Activated T-cell treated with anti-CD3 and anti-CD28 coated beads for 4 hours (primary cell): ENCODE measurements around the gene MYL7.
A peak's percentile ranks its signal among the peaks of the same experiment; 100 is the strongest.

Experiments
- DNase-seq: peaks from one replicate; pipeline ENCODE4 v3.0.0-alpha.2; 2020

Gene MYL7

GRCh38 chr7:44149571-44150465 is 8.7 kb upstream of the MYL7 start:
- no peak for DNase-seq

GRCh38 chr7:44148961-44149536 is 7.9 kb upstream of the MYL7 start:
- DNase-seq, result no peak

GRCh38 chr7:44148166-44148565 is 7.0 kb upstream of the MYL7 start:
- DNase-seq, result no peak

- no peak for DNase-seq
These were observed 6.2 kb upstream of the MYL7 start for GRCh38 chr7:44147026-44147991.

GRCh38 chr7:44145969-44146911 is 5.1 kb upstream of the MYL7 start:
- peak; percentile 55 for DNase-seq

GRCh38 chr7:44145479-44145968 is 4.4 kb upstream of the MYL7 start:
- peak; percentile 59 for DNase-seq

GRCh38 chr7:44144968-44145478 is 3.9 kb upstream of the MYL7 start:
- no peak for DNase-seq

GRCh38 chr7:44144426-44144967 is 3.4 kb upstream of the MYL7 start:
- DNase-seq, result no peak

- no peak for DNase-seq
These were observed 2.6 kb upstream of the MYL7 start for GRCh38 chr7:44143646-44144250.

- no peak for DNase-seq
These were observed 896 bp upstream of the MYL7 start for GRCh38 chr7:44142028-44142427.

GRCh38 chr7:44140341-44140740 is 791 bp downstream of the MYL7 start:
- DNase-seq, result no peak

GRCh38 chr7:44139311-44140010 is 1.7 kb downstream of the MYL7 start:
- no peak for DNase-seq

GRCh38 chr7:44138698-44139097 is 2.4 kb downstream of the MYL7 start:
- DNase-seq, result no peak

- no peak for DNase-seq
These were observed 4.4 kb downstream of the MYL7 start for GRCh38 chr7:44136731-44137130.

- DNase-seq, result no peak
These were observed 6.0 kb downstream of the MYL7 start for GRCh38 chr7:44134943-44135628.

GRCh38 chr7:44133295-44133694 is 7.8 kb downstream of the MYL7 start:
- no peak for DNase-seq

GRCh38 chr7:44132039-44132438 is 9.1 kb downstream of the MYL7 start:
- DNase-seq, result no peak

- DNase-seq, result no peak
These were observed 9.7 kb downstream of the MYL7 start for GRCh38 chr7:44131173-44132029.
